Heart left ventricle (tissue), 16 donors: ENCODE results near the gene SLC13A3. TPM values are rescaled to one million over a fixed set of nuclear protein-coding genes. Genes with fewer than 3 reads are reported as not detected.
A peak's percentile ranks its signal among the peaks of the same experiment; 100 is the strongest.

Experiments
- ATAC-seq, 4 donors: fragments of 200-7000 bp; cut with Tn5 transposase; one replicate each; pipeline ENCODE4 v1.9.1; 2020 to 2022; ENCODE audit warnings: moderate library complexity in 4 of 4, mild to moderate bottlenecking in 3 of 4, moderate number of reproducible peaks in 1 of 4
- DNase-seq, 5 donors: peaks; one replicate each; pipeline ENCODE4 v3.0.0-alpha.2; 2020
- H3K27ac ChIP-seq, 12 donors: fragments of 200-600 bp; sonication (generic) in 4 of 12; one replicate each; pipeline versions ENCODE4 v1.5.0 to v1.8.0; 2016 to 2022; ENCODE audit warnings: mild to moderate bottlenecking in 2 of 12
- H3K27me3 ChIP-seq, 9 donors: fragments of 200-600 bp; sonication (generic) in 2 of 9; one replicate each; pipeline versions ENCODE4 v1.5.1 to v1.8.0; 2016 to 2022; ENCODE audit warnings: mild to moderate bottlenecking in 3 of 9
- H3K36me3 ChIP-seq, 9 donors: fragments of 200-600 bp; sonication (generic) in 2 of 9; one replicate each; pipeline versions ENCODE4 v1.5.0 to v1.8.0; 2018 to 2022; ENCODE audit warnings: mild to moderate bottlenecking in 2 of 9
- H3K4me1 ChIP-seq, 12 donors: fragments of 200-600 bp; sonication (generic) in 4 of 12; one replicate each; pipeline versions ENCODE4 v1.5.0 to v1.8.0; 2016 to 2022; ENCODE audit warnings: mild to moderate bottlenecking in 3 of 12
- H3K4me3 ChIP-seq, 12 donors: fragments of 200-600 bp; sonication (generic) in 4 of 12; one replicate each; pipeline versions ENCODE4 v1.5.0 to v1.8.0; 2017 to 2022; ENCODE audit warnings: mild to moderate bottlenecking in 9 of 12, moderate library complexity in 4 of 12
- H3K9me3 ChIP-seq, 12 donors: fragments of 200-600 bp; sonication (generic) in 4 of 12; one replicate each; pipeline versions ENCODE4 v1.5.0 to v1.8.0; 2016 to 2022; ENCODE audit warnings: mild to moderate bottlenecking in 1 of 12
- POLR2A ChIP-seq, 2 donors: fragments of 450-650 bp; IDR thresholded peaks; one replicate each; pipeline ENCODE4 v1.6.1; 2017; ENCODE audit warnings: antibody characterized with exemption in 2 of 2, mild to moderate bottlenecking in 2 of 2, moderate library complexity in 2 of 2
- WGBS, 4 donors: extraction: QIAGEN DNeasy Blood & Tissue Kit in 2 of 4; methylation state at CpG; one replicate each; pipeline versions ENCODE4 v1.1.5 to v1.1.7; 2013 to 2018; 5-methylcytosine and 5-hydroxymethylcytosine counted together
- intact Hi-C, 10 donors: fragments of 100-400 bp; cut with DNase I; formaldehyde crosslinking; loops; one replicate each; pipeline versions ENCODE4 v1.11.1 to v1.14.2; 2022
- polyA plus RNA-seq, 2 donors: library from polyadenylated mRNA; stranded (reverse); fragments of 200-250 nt; gene quantifications; one replicate each; pipeline ENCODE4 v1.2.3, GENCODE V29; 2013
- total RNA-seq, 9 donors: library from RNA; depleted of rRNA in 2 of 9; stranded (reverse); fragments of >200 nt in 2 of 9; fragmentation: NEBNext Ultra II Directional in 3 of 9; extraction: Animal tissue kit (Norgen Biotek cat#: 25700) in 3 of 9; gene quantifications; one replicate each; pipeline versions ENCODE4 v1.1.0 to v1.2.4, GENCODE V29; 2016 to 2023
- TF ChIP-seq, protein P1 (sequence below), 12 donors: fragments of 200-600 bp; sonication (generic) in 4 of 12; IDR thresholded peaks; one replicate each; pipeline versions ENCODE4 v1.5.0 to v1.8.0; 2018 to 2022; ENCODE audit warnings: antibody characterized with exemption in 12 of 12, mild to moderate bottlenecking in 5 of 12
- donor health status: ischemic (EF 13 %, LVEDD 7.1; RV severe dilation, severe dysfunction).
- donor health status: healthy with polysubstance abuse.
- donor health status: DM: no; HTN: yes; CAD: no.
- donor health status: DM: no; HTN: no; CAD: no.
- donor health status: ischemic (EF 25% LVEDD 6.9; RV normal size, moderate dysfunction).
- donor health status: ischemic (EF 25% LVEDD 5.7; RV mildly dilated, moderate dysfunction).
- donor health status: healthy.
- donor health status: DM: yes; HTN: yes; CAD: no.
- donor health status: ischemic (EF 35%, LVEDD 5.7; RV mildly dilated, moderate dysfunction).
- donor health status: nonischemic (EF 11% LVEDD 7.7; RV severe dilation, severe dysfunction).
- donor health status: DM: yes; HTN: yes; CAD: no.
- donor health status: PGD.
- donor health status: ischemic (EF 29% LVEDD 5.4; RV normal size, mild dysfunction).
- donor health status: nonischemic (EF 23%, LVEDD 6.1; RV moderate dilation, normal function).

SLC13A3 gene
- total and polyA plus RNA-seq, 11 donors, result 0.13 to 2.6 (median 0.54) TPM

- Histone ChIP-seq H3K4me1 (peaks cover 0 to 7% (median 0%) of the 10 kb centered on the region in 12 donors), H3K9me3 (no peaks in the 10 kb centered on the region), H3K4me3 (no peak overlapping the region), H3K27me3 (peaks cover 0 to 35% (median 12%) of the 10 kb centered on the region in 9 donors), H3K27ac (no peak overlapping the region), H3K36me3 (no peaks in the 10 kb centered on the region)
- TF ChIP-seq, protein P1, sequence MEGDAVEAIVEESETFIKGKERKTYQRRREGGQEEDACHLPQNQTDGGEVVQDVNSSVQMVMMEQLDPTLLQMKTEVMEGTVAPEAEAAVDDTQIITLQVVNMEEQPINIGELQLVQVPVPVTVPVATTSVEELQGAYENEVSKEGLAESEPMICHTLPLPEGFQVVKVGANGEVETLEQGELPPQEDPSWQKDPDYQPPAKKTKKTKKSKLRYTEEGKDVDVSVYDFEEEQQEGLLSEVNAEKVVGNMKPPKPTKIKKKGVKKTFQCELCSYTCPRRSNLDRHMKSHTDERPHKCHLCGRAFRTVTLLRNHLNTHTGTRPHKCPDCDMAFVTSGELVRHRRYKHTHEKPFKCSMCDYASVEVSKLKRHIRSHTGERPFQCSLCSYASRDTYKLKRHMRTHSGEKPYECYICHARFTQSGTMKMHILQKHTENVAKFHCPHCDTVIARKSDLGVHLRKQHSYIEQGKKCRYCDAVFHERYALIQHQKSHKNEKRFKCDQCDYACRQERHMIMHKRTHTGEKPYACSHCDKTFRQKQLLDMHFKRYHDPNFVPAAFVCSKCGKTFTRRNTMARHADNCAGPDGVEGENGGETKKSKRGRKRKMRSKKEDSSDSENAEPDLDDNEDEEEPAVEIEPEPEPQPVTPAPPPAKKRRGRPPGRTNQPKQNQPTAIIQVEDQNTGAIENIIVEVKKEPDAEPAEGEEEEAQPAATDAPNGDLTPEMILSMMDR (IDR thresholded peaks at IDR 0.05), result no peak
- TF ChIP-seq POLR2A (IDR thresholded peaks at IDR 0.05), result no peak
- no peak for DNase-seq
- intact Hi-C loops, result no loop called here
- ATAC-seq, result no peak
Measured at GRCh38 chr20:46652699-46653098, 1.4 kb upstream of the SLC13A3 start.

DNA sequence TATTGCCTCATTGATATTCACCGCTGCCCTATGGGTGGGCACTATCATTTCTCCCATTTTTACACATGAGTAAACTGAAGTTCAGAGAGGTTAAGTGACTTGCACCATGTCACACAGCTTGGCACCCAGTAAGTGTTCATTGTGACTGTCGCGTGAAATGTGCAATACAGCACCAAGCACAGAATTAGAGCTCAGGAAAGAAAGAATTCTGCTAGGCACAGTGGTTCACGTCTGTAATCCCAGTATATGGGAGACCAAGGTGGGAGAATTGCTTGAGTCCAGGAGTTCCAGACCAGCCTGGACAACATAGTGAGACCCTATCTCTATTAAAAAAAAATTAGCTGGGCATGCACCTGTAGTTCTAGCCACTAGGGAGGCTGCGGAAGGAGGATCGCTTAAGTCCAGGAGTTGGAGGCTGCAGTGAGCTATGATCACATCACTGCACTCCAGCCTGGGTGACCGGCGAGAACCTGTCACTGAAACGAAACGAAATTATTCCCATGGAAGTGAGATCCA is 626 bp downstream of the SLC13A3 start:
- ATAC-seq (no peak), DNase-seq (no peak)
- no peaks in the 10 kb centered on the region for H3K36me3 ChIP-seq
- H3K4me1 ChIP-seq, result peaks cover 0 to 7% (median 0%) of the 10 kb centered on the region in 12 donors
- no peaks in the 10 kb centered on the region for H3K9me3 ChIP-seq
- intact Hi-C loops, result no loop called here
- WGBS, 4 donors, result 82 to 87% (median 85%) methylated on average over 10 of the region's 10 CpGs
- H3K4me3 ChIP-seq, result peak overlapping the region in 3 of 12 donors; percentile 20 to 40 (median 33)
- TF ChIP-seq, protein P1 (IDR thresholded peaks at IDR 0.05), result no peak
- TF ChIP-seq POLR2A (IDR thresholded peaks at IDR 0.05), result no peak
- H3K27ac ChIP-seq, result no peak overlapping the region
- peaks cover 0 to 35% (median 12%) of the 10 kb centered on the region in 9 donors for H3K27me3 ChIP-seq

DNA sequence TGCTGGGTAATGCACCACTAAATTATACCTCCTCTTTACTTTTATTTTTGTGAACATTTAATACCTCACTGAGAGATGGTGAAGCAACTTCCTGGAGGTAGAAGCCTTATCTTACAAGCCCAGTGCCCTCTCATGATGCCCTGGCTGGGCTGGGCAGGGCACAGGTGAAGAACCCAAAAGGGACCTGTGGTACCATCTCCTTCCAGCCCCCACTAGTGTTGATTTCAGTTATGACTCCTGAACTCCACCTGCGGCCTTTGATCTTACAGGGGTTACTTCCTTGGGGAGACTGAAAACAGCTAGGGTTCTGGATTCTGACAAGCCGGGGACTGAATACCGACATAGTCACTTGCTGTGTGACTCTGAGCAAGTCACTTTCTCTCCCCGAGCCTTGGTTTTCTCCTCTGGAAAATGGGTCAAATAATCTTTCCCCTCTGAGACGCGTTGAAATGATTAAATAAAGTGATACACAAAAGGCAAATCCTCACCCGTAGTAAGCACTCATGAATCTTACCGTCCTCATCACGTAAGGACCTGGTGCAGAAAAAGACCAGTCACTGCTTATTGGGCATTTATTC is 1.2 kb downstream of the SLC13A3 start:
- no peak for DNase-seq
- H3K4me3 ChIP-seq, result no peak overlapping the region
- intact Hi-C loops, result no loop called here
- no peak overlapping the region for H3K27ac ChIP-seq
- no peak for ATAC-seq
- no peaks in the 10 kb centered on the region for H3K36me3 ChIP-seq
- H3K4me1 ChIP-seq, result peaks cover 0 to 7% (median 0%) of the 10 kb centered on the region in 12 donors
- H3K27me3 ChIP-seq, result peaks cover 0 to 35% (median 12%) of the 10 kb centered on the region in 9 donors
- no peaks in the 10 kb centered on the region for H3K9me3 ChIP-seq
- WGBS, 4 donors, result 90 to 95% (median 91%) methylated on average over 9 of the region's 9 CpGs
- TF ChIP-seq, protein P1 (IDR thresholded peaks at IDR 0.05), result no peak
- TF ChIP-seq POLR2A (IDR thresholded peaks at IDR 0.05), result no peak

DNA sequence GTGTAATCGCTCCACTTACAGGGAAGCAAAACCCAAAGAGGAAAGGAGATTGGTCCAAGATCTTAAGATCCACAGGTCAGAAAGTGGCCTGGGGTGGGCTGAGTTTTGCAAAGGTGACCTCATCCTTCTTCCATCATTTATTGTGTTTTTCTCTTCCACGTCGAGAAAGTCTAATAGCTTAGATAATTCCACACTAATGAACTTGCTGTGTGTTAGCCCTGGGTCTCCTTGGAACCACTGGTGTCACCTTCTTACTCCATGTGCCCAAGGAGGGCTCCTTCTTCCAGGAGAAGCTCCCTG is 1.7 kb downstream of the SLC13A3 start:
- H3K36me3 ChIP-seq, result no peaks in the 10 kb centered on the region
- DNase-seq (no peak), ATAC-seq (no peak)
- H3K27me3 ChIP-seq, result peaks cover 0 to 31% (median 12%) of the 10 kb centered on the region in 9 donors
- H3K9me3 ChIP-seq, result no peaks in the 10 kb centered on the region
- peaks cover 0 to 7% (median 0%) of the 10 kb centered on the region in 12 donors for H3K4me1 ChIP-seq
- intact Hi-C loops, result no loop called here
- no peak overlapping the region for H3K4me3 ChIP-seq
- no peak overlapping the region for H3K27ac ChIP-seq
- WGBS, 4 donors, result 60 to 76% (median 67%) methylated on average over 3 of the region's 3 CpGs
- TF ChIP-seq, protein P1 (IDR thresholded peaks at IDR 0.05), result no peak
- TF ChIP-seq POLR2A (IDR thresholded peaks at IDR 0.05), result no peak
